Neural progenitor cell (in vitro differentiated cells): ENCODE results near the gene FTCD. TPM values are rescaled to one million over a fixed set of nuclear protein-coding genes. Genes with fewer than 3 reads are reported as not detected.

Experiments
- DNase-seq: peaks from one replicate; pipeline ENCODE4 v3.0.0-alpha.2; 2016; ENCODE audit warnings: low spot score
- H2AFZ ChIP-seq: fragments of 200-600 bp; sonication (generic); replicated peaks from 2 replicates; pipeline ENCODE4 v1.6.1; 2016; ENCODE audit warnings: antibody characterized with exemption
- H3F3A ChIP-seq: fragments of 200-600 bp; sonication (generic); 2 replicates; pipeline ENCODE4 v1.6.1; 2016; ENCODE audit warnings: antibody characterized with exemption, low read depth
- H3K27ac ChIP-seq: fragments of 200-600 bp; sonication (generic); 2 replicates; pipeline ENCODE4 v1.5.1; 2016; ENCODE audit warnings: mild to moderate bottlenecking
- H3K27me3 ChIP-seq: fragments of 200-600 bp; sonication (generic); 2 replicates; pipeline ENCODE4 v1.6.1; 2016; ENCODE audit warnings: mild to moderate bottlenecking, moderate library complexity
- H3K36me3 ChIP-seq: fragments of 200-600 bp; sonication (generic); 2 replicates; pipeline ENCODE4 v1.5.1; 2016
- H3K4me1 ChIP-seq: fragments of 200-600 bp; sonication (generic); 2 replicates; pipeline ENCODE4 v1.6.1; 2016; ENCODE audit warnings: mixed run types
- H3K4me2 ChIP-seq: fragments of 200-600 bp; sonication (generic); 2 replicates; pipeline ENCODE4 v1.6.1; 2016
- H3K4me3 ChIP-seq: fragments of 200-600 bp; sonication (generic); 2 replicates; pipeline ENCODE4 v1.5.1; 2016
- H3K79me2 ChIP-seq: fragments of 200-600 bp; sonication (generic); 2 replicates; pipeline ENCODE4 v1.6.1; 2016; ENCODE audit warnings: low read depth
- H3K9ac ChIP-seq: fragments of 200-600 bp; sonication (generic); 2 replicates; pipeline ENCODE4 v1.6.1; 2016
- H3K9me3 ChIP-seq: fragments of 200-600 bp; sonication (generic); 2 replicates; pipeline ENCODE4 v1.5.1; 2016; ENCODE audit warnings: low read depth
- H4K20me1 ChIP-seq: fragments of 200-600 bp; sonication (generic); 2 replicates; pipeline ENCODE4 v1.6.1; 2016; ENCODE audit warnings: low read depth
- H3K27ac Mint-ChIP-seq: 3 replicates; pipeline ENCODE4 v1.8.0; 2021; ENCODE audit warnings: mixed read lengths
- H3K27me3 Mint-ChIP-seq: 2 replicates; pipeline ENCODE4 v1.8.0; 2022; ENCODE audit warnings: low read depth, mild to moderate bottlenecking, inconsistent platforms, moderate library complexity, mixed read lengths; ENCODE audit not compliant: insufficient read depth
- H3K36me3 Mint-ChIP-seq: 3 replicates; pipeline ENCODE4 v1.8.0; 2021; ENCODE audit warnings: mixed read lengths
- H3K4me1 Mint-ChIP-seq: 3 replicates; pipeline ENCODE4 v1.8.0; 2021; ENCODE audit warnings: mixed read lengths
- H3K4me3 Mint-ChIP-seq: 3 replicates; pipeline ENCODE4 v1.8.0; 2021; ENCODE audit warnings: mild to moderate bottlenecking, moderate library complexity, mixed read lengths
- H3K9me3 Mint-ChIP-seq: 3 replicates; pipeline ENCODE4 v1.8.0; 2020; ENCODE audit warnings: mixed read lengths
- EZH2 ChIP-seq: fragments of 200-600 bp; sonication (generic); IDR thresholded peaks from 2 replicates; pipeline ENCODE4 v1.6.1; 2017; ENCODE audit warnings: antibody characterized with exemption, mild to moderate bottlenecking, moderate library complexity
- EZH2phosphoT487 ChIP-seq: fragments of 200-600 bp; sonication (generic); IDR thresholded peaks from 2 replicates; pipeline ENCODE4 v1.6.1; 2017; ENCODE audit warnings: antibody characterized with exemption
- total RNA-seq: library from RNA; depleted of rRNA; stranded (reverse); fragments of >200 nt; gene quantifications from 2 replicates; pipeline ENCODE4 v1.2.3, GENCODE V29; 2015; ENCODE audit warnings: low replicate concordance
- TF ChIP-seq, protein P1 (sequence below): fragments of 200-600 bp; sonication (generic); IDR thresholded peaks from 2 replicates; pipeline ENCODE4 v1.5.1; 2017; ENCODE audit warnings: antibody characterized with exemption, mild to moderate bottlenecking

The FTCD gene
- total RNA-seq, 1 donor from 2014 or later = not detected

DNA sequence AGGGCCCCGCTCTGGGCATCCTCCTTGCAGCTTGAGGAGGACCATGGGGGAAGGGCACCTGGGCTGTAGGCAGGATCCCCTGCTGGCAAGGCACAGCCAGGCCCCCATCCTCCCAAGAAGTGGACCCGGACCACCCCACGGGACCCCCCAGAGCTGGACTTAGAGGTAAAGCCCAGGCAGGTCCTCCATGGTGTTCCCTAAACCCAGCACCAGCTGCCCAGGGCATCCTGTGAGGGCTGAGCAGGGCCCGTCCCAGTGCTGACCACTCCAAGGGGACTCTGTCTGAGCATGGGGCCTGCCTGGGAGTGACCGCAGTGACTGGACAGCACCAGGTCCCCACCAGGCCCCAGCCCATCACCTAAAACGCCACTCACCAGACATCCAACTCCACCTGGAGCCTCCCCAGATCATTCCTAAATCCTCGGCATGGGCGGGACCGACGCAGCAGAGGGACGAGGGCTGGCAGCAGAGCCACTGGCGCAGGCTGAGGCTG is 36.2 kb downstream of the FTCD start:
- Histone ChIP-seq H3K79me2 (no peaks in the 10 kb centered on the region), H3K27ac (no peak overlapping the region), H3K36me3 (no peaks in the 10 kb centered on the region), H3K4me2 (no peak overlapping the region), H3K27me3 (no peaks in the 10 kb centered on the region), H3F3A (no peaks in the 10 kb centered on the region), H4K20me1 (no peaks in the 10 kb centered on the region), H3K9me3 (no peaks in the 10 kb centered on the region), H3K4me1 (no peaks in the 10 kb centered on the region), H2AFZ (no peak overlapping the region), H3K9ac (no peak overlapping the region), H3K4me3 (no peak overlapping the region)
- Mint-ChIP-seq H3K4me1 (no peaks in the 10 kb centered on the region), H3K27ac (no peak overlapping the region), H3K9me3 (no peaks in the 10 kb centered on the region), H3K27me3 (no peaks in the 10 kb centered on the region), H3K4me3 (no peak overlapping the region), H3K36me3 (peaks cover 4% of the 10 kb centered on the region)
- no peak for DNase-seq
- no peak for TF ChIP-seq EZH2phosphoT487
- no peak for TF ChIP-seq EZH2
- TF ChIP-seq, protein P1, sequence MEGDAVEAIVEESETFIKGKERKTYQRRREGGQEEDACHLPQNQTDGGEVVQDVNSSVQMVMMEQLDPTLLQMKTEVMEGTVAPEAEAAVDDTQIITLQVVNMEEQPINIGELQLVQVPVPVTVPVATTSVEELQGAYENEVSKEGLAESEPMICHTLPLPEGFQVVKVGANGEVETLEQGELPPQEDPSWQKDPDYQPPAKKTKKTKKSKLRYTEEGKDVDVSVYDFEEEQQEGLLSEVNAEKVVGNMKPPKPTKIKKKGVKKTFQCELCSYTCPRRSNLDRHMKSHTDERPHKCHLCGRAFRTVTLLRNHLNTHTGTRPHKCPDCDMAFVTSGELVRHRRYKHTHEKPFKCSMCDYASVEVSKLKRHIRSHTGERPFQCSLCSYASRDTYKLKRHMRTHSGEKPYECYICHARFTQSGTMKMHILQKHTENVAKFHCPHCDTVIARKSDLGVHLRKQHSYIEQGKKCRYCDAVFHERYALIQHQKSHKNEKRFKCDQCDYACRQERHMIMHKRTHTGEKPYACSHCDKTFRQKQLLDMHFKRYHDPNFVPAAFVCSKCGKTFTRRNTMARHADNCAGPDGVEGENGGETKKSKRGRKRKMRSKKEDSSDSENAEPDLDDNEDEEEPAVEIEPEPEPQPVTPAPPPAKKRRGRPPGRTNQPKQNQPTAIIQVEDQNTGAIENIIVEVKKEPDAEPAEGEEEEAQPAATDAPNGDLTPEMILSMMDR = no peak

DNA sequence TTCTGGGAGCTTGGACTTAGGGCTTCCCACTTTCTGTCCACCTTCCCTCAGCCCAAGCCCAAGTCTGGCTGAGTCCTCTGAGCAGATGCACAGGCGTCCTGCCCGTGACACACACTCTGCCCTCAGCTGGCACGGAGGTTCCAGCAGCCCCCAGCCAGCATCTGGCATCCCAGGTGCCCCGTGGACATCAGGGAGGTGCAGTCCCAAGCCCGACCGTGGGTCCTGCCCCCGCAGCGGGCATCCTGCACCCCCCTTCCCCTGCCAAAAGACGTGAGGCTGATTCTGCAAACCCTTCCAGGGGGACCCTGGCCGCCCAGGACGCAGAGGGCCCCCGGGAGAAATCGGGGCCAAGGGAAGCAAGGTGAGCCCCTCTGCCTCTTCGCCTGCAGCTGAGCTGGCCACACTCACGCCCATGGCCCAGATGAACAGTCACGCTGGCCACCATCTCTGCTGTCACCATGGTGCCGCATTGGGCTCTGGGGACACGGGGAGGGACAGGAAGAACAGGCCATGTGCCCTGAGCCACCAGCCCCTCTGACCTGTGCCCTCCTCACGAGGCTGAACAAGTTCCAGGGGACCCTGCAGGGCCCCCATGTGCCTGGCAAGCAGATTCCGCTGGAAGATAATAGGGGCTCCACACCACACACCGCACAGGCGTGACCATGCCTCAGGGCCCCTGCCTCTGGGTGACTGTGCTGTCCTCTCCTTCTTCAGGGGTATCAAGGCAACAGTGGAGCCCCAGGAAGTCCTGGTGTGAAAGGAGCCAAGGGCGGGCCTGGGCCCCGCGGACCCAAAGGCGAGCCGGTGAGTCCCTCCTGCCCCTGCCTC is 36.8 kb downstream of the FTCD start:
- Histone ChIP-seq H3K4me1 (no peaks in the 10 kb centered on the region), H3K27ac (no peak overlapping the region), H3K27me3 (no peaks in the 10 kb centered on the region), H2AFZ (no peak overlapping the region), H4K20me1 (no peaks in the 10 kb centered on the region), H3K79me2 (no peaks in the 10 kb centered on the region), H3K4me2 (no peak overlapping the region), H3K4me3 (no peak overlapping the region), H3F3A (no peaks in the 10 kb centered on the region), H3K9ac (no peak overlapping the region), H3K9me3 (no peaks in the 10 kb centered on the region), H3K36me3 (no peaks in the 10 kb centered on the region)
- DNase-seq = no peak
- Mint-ChIP-seq H3K36me3 (peaks cover 7% of the 10 kb centered on the region), H3K4me3 (no peak overlapping the region), H3K27me3 (no peaks in the 10 kb centered on the region), H3K27ac (no peak overlapping the region), H3K9me3 (peaks cover 3% of the 10 kb centered on the region), H3K4me1 (no peaks in the 10 kb centered on the region)
- TF ChIP-seq EZH2 (no peak), EZH2phosphoT487 (no peak)
- TF ChIP-seq, protein P1 = no peak

DNA sequence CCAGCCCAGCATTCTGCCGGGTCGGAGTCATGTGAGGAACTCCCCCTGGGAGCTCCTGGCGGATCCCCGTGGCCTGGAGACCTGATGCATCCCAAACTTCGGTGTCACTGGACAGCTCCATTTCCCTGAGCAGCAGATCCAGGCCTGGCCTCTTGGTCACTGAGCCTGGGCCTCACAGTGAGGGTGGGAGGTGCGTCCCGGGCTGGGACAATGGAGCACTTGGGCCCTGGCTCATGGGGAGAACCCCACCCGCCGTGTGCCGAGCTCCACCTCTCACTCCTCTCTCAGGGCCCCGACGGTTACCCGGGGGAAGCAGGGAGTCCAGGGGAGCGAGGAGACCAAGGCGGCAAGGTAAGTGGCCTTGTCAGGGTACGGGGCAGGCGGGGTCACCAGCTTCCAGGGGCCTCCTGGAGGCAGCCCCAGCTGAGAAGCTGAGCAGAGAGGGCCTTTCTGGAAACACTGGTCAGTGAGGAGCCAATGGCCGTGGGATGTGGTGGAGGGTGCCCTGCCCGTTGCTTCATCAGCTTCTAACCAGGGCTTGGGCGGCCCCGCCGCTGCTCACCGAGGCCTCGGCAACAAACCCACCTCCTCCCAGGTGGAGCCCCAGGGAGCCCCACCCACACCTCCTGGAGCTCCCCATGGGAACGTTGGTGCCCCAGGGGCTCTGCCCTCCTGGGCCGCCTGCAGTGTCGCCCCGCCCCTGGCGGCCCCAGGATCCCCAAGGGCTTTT is 37.6 kb downstream of the FTCD start:
- Histone ChIP-seq H3K4me1 (no peaks in the 10 kb centered on the region), H3K27me3 (no peaks in the 10 kb centered on the region), H4K20me1 (no peaks in the 10 kb centered on the region), H3K9ac (no peak overlapping the region), H3K27ac (no peak overlapping the region), H3K4me2 (no peak overlapping the region), H3K79me2 (no peaks in the 10 kb centered on the region), H3K4me3 (no peak overlapping the region), H2AFZ (no peak overlapping the region), H3K9me3 (no peaks in the 10 kb centered on the region), H3F3A (no peaks in the 10 kb centered on the region), H3K36me3 (no peaks in the 10 kb centered on the region)
- TF ChIP-seq, protein P1 = no peak
- TF ChIP-seq EZH2phosphoT487 (no peak), EZH2 (no peak)
- Mint-ChIP-seq H3K27ac (no peak overlapping the region), H3K4me3 (no peak overlapping the region), H3K36me3 (peaks cover 8% of the 10 kb centered on the region), H3K27me3 (no peaks in the 10 kb centered on the region), H3K9me3 (peaks cover 3% of the 10 kb centered on the region), H3K4me1 (no peaks in the 10 kb centered on the region)
- DNase-seq = no peak
